Dedifferentiated amniotic fluid mesenchymal stem cell (primary cell): ENCODE data around the gene CFP.
"Not testable (repeated sequence)": the region's sequence is repeated elsewhere in the genome, so short reads cannot be mapped to it uniquely, and the experiment has no call there.

Experiments
- DNase-seq: peaks from one replicate; pipeline ENCODE4 v3.0.0-alpha.2; 2016; ENCODE audit errors: extremely low spot score

The CFP gene

GRCh38 chrX:47629419-47630200, at the start of gene CFP:
Gene CFP (minus strand): TSS chrX:47629930. CDS start chrX:47629844, 86 bp downstream.
- no peak for DNase-seq

- DNase-seq, result not testable (repeated sequence)
Observed at GRCh38 chrX:47675959-47676859, 46.5 kb upstream of the CFP start.

- no peak for DNase-seq
Observed at GRCh38 chrX:47674776-47675175, 45.0 kb upstream of the CFP start.

DNA sequence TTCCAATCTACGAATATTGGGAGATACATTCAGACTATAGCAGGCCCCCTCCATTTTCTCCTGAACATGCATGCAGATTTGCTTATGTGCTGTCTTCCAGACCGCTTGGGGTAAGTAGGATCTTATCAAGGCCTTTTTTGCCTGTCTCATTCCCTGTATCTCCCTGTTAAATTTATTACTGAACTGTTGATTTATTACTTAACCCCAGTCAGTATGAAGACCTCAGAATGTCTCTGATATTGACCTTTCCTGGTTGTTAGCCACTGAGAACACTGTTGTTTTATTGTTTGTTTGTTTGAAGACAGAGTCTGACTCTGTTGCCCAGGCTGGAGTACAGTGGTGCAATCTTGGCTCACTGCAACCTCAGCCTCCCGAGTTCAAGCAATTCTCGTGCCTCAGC, 36.1 kb upstream of the CFP start:
- not testable (repeated sequence) for DNase-seq

- no peak for DNase-seq
Observed at GRCh38 chrX:47664737-47665136, 35.0 kb upstream of the CFP start.

- DNase-seq, result peak; percentile 68
Observed at GRCh38 chrX:47662144-47662657, 32.5 kb upstream of the CFP start.

DNA sequence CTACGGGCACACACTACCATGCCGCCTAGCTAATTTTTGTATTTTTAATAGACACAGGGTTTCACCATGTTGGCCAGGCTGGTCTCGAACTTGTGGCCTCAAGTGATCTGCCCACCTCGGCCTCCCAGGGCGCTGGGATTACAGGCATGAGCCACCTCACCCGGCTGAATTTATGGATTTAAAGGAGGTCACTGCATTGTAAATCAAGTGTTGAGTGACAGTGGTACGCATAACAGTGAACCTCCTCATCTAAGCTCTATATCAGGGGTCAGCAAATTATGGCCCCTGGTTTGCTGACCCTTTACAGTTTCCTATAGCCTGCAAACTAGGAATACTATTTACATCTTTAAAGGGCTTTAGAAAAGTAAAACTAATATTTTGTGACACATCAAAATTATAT, 31.8 kb upstream of the CFP start:
- no peak for DNase-seq

DNA sequence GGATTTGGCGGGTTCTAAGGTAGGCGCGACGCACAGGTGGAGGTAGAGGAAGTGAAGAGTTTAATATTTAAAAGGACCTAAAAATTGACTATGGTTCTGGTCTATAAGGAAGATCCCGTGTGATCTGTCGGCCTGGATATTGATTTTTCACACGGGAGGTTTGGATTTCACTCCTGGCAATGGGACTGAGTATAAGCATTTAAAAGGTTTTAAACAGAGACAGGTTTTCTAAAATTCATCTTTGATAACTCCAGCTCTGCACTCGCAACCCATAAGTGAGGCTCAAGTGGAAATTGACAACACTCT, 29.6 kb upstream of the CFP start:
- no peak for DNase-seq

- peak; percentile 93 for DNase-seq
Observed at GRCh38 chrX:47658684-47659420, 29.1 kb upstream of the CFP start, which contains the start of gene UXT. Gene UXT (minus strand): TSS chrX:47659180. CDS start chrX:47658927, 253 bp downstream.

GRCh38 chrX:47658301-47658683, 28.6 kb upstream of the CFP start:
- no peak for DNase-seq

DNA sequence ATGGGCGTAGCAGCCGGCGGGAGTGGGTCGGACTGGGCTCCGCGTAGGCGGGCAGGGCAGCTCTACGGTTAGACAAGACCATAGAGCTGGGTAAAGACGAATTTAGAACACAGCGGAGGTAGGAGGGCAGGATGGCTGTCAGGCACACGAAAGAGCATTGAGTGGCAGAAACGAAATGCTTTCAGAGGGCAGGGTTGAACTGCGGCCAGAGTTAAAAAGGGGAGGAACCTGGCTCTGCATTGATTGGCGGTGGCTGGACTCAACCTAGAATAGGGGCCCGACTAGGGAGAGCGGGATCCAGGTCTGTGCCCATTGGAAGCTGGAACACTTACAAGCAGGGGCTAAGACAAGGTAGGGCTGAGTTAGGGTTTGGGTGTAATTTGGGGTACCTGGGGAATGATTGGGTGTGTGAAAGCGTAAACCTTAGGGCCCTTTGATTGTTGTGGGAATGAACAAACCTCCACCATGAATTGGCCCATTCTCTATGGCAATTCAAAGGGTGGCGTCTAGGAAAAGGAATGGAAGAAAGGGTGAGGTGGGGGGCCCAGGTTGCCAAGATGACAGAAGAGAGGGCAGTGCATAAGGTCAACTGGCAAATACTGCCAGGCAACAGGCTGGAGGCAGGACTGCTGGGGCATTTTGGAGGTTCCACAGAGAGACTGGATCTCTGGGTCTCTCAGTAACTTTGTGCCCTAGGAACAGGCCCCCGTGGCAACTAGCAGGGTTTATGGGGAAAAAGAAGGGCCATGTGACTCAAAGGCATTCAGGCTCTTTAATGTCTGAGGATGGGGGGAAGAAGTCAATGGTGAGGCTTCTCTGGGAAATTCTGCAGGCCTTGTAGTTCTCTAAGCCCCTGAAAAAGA, 21.5 kb upstream of the CFP start:
- DNase-seq, result no peak

DNA sequence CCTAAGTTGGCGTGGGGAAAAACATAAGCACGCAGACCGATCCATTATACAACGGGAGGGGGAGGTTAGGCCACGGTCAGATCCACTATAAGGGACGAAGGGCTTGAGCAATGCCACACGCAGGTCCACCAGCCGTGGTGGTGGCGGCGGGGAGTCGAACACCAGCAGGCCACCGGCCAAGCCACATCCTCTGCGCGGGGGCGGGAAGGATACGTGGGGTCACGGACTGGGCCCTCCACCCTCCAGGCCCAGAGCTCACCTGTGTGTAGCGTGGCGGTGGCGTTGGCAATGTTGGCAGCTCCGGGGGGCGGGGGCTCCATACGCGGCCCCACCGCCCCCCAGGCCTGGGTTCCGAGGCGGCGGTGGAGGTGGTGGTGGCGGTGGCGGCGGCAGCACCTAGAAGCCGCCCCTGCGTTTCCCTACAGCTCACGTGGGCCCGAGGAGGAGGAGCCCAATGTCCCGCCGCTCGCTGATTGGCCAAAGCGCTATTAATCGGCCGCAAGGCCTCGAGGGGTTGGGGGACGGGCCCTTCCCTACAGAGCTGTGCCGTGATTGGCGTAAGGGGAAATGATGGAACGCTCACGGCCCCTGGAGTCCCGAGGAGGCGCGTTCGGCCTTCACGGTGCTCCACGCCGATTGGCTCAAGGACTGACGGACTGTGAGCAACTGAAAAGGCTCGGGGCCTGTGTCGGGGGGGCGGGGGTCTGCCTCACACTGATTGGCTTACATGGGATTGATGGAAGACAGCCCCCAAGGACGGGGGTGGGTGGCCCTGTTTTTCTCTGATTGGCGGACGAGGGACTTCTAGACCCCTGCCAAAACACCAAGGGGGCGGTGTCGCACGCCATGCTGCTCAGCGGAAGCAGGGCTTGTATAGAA, 20.7 kb upstream of the CFP start, which contains the start of gene ELK1:
ELK1 (minus strand) TSS at position 400 of the 879 bp plus-strand sequence. CDS start 9,122 bp downstream, outside the sequence.
- DNase-seq, result peak; percentile 96

DNA sequence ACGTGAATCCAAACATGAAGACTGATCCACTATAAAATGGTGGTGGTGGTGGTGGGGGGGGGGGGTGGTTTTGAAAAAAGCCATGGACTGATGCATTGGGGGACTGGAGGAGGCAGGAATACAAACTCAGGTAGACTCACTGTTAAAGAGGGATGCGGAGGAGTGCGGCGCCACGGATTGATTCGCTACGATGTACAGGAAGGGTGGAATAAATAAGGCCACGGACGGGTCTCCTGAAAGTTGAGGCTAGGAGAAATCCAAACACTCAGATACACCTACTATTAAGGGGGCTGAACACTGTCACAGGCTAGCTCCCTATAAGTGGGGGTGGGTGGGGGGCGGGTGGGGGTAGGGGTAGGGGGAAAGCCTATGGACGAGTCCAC, 20.0 kb upstream of the CFP start:
- no peak for DNase-seq

GRCh38 chrX:47649271-47649670, 19.5 kb upstream of the CFP start:
- DNase-seq, result no peak

DNA sequence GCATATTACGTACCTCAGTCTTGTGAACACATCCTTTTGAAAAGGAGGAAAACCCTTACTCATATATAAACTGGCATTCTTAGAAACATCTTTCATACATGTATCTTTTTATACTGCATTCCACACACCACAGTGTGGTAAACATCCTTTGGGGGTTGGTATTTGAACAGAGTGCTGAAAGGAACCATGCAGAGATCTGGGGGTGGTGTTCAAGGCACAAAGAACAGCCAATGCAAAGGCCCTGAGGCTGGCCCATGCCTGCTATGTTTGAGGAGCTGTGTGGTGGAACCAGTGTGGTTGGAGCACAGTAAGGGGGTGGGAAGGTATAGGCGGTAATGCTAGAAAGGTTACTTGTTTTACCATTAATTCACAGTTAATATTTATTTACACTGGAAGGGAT, 18.6 kb upstream of the CFP start:
- DNase-seq, result no peak

DNA sequence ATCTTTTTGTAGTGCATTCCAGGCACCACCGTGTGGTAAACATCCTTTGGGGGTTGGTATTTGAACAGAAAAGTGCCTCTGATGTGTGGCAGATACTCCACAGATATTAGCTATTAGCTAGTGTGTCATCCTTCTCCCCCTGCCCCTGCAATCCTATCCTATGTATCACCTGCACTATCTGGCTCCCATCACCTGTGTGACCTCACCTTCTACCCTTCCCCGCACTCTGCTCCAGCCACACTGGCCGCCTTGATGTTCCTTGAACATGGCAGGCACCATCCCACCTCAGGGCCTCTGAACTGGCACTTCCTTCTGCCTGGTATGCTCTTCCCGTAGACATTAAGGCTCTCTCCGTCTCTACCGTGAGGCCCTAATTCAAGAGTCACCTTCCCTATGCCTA, 16.9 kb upstream of the CFP start:
- no peak for DNase-seq

- DNase-seq, result no peak
Observed at GRCh38 chrX:47645530-47645929, 15.8 kb upstream of the CFP start.

- no peak for DNase-seq
Observed at GRCh38 chrX:47644557-47645091, 14.9 kb upstream of the CFP start.

DNA sequence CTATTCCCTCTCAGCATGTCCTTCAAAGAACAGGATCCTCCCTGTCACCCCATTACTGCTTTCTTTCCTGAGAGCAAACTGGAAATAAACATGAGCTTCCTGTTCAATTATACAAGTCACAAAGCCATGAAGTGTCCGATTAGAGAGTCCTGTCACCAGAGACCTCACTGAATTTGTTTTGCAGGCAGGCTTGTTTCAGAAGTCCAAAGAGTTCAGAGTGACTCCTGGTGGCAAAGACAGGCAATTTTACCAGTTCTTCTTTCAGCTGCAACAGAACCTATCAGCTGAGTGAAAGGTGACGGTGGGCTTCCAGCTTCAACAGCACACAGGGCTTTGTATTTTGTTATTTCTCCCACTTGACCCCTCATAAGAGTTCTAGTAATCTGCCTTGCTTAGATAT, 14.2 kb upstream of the CFP start:
- no peak for DNase-seq

DNA sequence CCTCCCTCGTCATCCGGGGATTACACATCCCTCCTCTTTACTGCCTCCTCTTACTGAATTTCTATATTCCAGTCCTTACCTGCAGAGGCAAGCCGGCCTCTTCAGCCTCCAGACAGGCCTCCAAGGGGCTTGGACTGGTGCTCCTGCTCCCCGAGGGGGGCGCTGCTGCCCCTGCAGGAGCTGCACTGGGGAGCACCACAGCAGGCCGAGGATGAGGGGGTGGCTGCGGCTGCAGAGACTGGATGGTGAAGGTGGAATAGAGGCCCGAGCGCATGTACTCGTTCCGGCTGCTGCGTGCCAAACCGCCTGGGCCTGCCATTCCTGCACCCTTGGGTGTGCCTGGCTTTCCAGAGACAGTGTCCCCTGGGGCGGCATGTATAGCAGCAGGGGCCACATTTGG, 9.1 kb upstream of the CFP start:
- DNase-seq, result no peak
